HFFc6 (cell line): ENCODE data around the gene ACSM5. TPM values are rescaled to one million over a fixed set of nuclear protein-coding genes. Genes with fewer than 3 reads are reported as not detected.

ENCODE experiments used
- DNase-seq: peaks from one replicate; pipeline ENCODE4 v3.0.0-alpha.2; 2018
- H3K27ac Mint-ChIP-seq: 2 replicates; pipeline ENCODE4 v1.8.0; 2020; ENCODE audit warnings: mild to moderate bottlenecking, mixed read lengths
- H3K27me3 Mint-ChIP-seq: 2 replicates; pipeline ENCODE4 v1.8.0; 2021; ENCODE audit warnings: mild to moderate bottlenecking, moderate library complexity, mixed read lengths; ENCODE audit not compliant: insufficient read depth
- H3K36me3 Mint-ChIP-seq: 2 replicates; pipeline ENCODE4 v1.8.0; 2021; ENCODE audit warnings: low read depth, mixed read lengths
- H3K4me1 Mint-ChIP-seq: 2 replicates; pipeline ENCODE4 v1.8.0; 2020; ENCODE audit warnings: low read depth, mixed read lengths
- H3K4me3 Mint-ChIP-seq: 2 replicates; pipeline ENCODE4 v1.8.0; 2020; ENCODE audit warnings: mild to moderate bottlenecking, moderate library complexity, mixed read lengths
- H3K9me3 Mint-ChIP-seq: 2 replicates; pipeline ENCODE4 v1.8.0; 2020; ENCODE audit warnings: mild to moderate bottlenecking, mixed read lengths
- CTCF ChIP-seq: fragments of 200-600 bp; sonication (generic); IDR thresholded peaks from 2 replicates; pipeline ENCODE4 v1.5.0; 2021; ENCODE audit warnings: antibody characterized with exemption, mild to moderate bottlenecking
- long read RNA-seq: library from polyadenylated mRNA; unstranded; transcript quantifications from one replicate; pipeline ENCODE4 v2.0.0, GENCODE V29; 2019
- total RNA-seq, 6 experiments: library from RNA; stranded (reverse); fragmentation: NEBNext Ultra II Directional; extraction: Animal tissue kit (Norgen Biotek cat#: 25700); gene quantifications; 2 replicates in 1 of 6; 3 replicates in 5 of 6; pipeline ENCODE4 v1.2.3, GENCODE V29; 2021

ACSM5 gene
- total RNA-seq = not detected
- long read RNA-seq = 0 reads

GRCh38 chr16:20409398-20410120 is at the start of gene ACSM5:
Gene ACSM5, plus strand, starts transcription at chr16:20409534. Its CDS starts 1,951 bp downstream, at chr16:20411485.
- no peak for TF ChIP-seq CTCF
- H3K36me3 Mint-ChIP-seq = 0 out of 2 replicates have a peak, but pooled peaks cover 5% of the 10 kb centered on the region
- no peaks in the 10 kb centered on the region for H3K4me1 Mint-ChIP-seq
- H3K9me3 Mint-ChIP-seq = peaks cover 31% of the 10 kb centered on the region
- H3K27me3 Mint-ChIP-seq = peaks cover 2% of the 10 kb centered on the region; the same call in 1 of the 2 replicates
- no peak for DNase-seq
- H3K4me3 Mint-ChIP-seq = no peak within 1 kb of the TSS
- H3K27ac Mint-ChIP-seq = no peak within 1 kb of the TSS

- Mint-ChIP-seq H3K27ac (no peak overlapping the region), H3K4me3 (no peak overlapping the region), H3K9me3 (peaks cover 41% of the 10 kb centered on the region), H3K4me1 (no peaks in the 10 kb centered on the region), H3K36me3 (peaks cover 5% of the 10 kb centered on the region; the same call in 1 of the 2 replicates), H3K27me3 (no peaks in the 10 kb centered on the region; the same call in 1 of the 2 replicates)
- TF ChIP-seq CTCF = no peak
- DNase-seq = no peak
These were observed 49.3 kb upstream of the ACSM5 start for GRCh38 chr16:20359997-20360396.

GRCh38 chr16:20363191-20363590 is 46.1 kb upstream of the ACSM5 start:
- Mint-ChIP-seq H3K9me3 (peaks cover 34% of the 10 kb centered on the region), H3K4me3 (no peak overlapping the region)

GRCh38 chr16:20364051-20364450 is 45.3 kb upstream of the ACSM5 start:
- H3K27ac Mint-ChIP-seq = no peak overlapping the region
- H3K36me3 Mint-ChIP-seq = 0 out of 2 replicates have a peak, but pooled peaks cover 5% of the 10 kb centered on the region
- H3K4me3 Mint-ChIP-seq = no peak overlapping the region
- no peaks in the 10 kb centered on the region for H3K4me1 Mint-ChIP-seq
- no peak for TF ChIP-seq CTCF
- DNase-seq = no peak
- H3K27me3 Mint-ChIP-seq = peaks cover 2% of the 10 kb centered on the region
- H3K9me3 Mint-ChIP-seq = peaks cover 34% of the 10 kb centered on the region

More at GRCh38 chr16:20363191-20363590, 46.1 kb upstream of the ACSM5 start:
- Mint-ChIP-seq H3K27ac (no peak overlapping the region), H3K27me3 (peaks cover 2% of the 10 kb centered on the region), H3K36me3 (0 out of 2 replicates have a peak, but pooled peaks cover 5% of the 10 kb centered on the region), H3K4me1 (no peaks in the 10 kb centered on the region)
- no peak for TF ChIP-seq CTCF
- no peak for DNase-seq

- DNase-seq = no peak
- Mint-ChIP-seq H3K36me3 (no peaks in the 10 kb centered on the region), H3K27ac (no peak overlapping the region), H3K4me3 (no peak overlapping the region), H3K9me3 (peaks cover 21% of the 10 kb centered on the region), H3K27me3 (peaks cover 2% of the 10 kb centered on the region), H3K4me1 (no peaks in the 10 kb centered on the region)
- TF ChIP-seq CTCF = no peak
These were observed 39.8 kb upstream of the ACSM5 start for GRCh38 chr16:20369452-20370054.
